Right lobe of liver (tissue), 4 donors: ENCODE data around the gene ZNF511.

ENCODE experiments used
- CTCF ChIP-seq, 4 donors: fragments of 200-600 bp in 3 of 4; fragments of 450-650 bp in 1 of 4; IDR thresholded peaks; one replicate each; pipeline versions ENCODE4 v1.5.1 to v1.8.0; 2016 to 2022; ENCODE audit warnings: antibody characterized with exemption in 4 of 4, mild to moderate bottlenecking in 2 of 4
- POLR2A ChIP-seq: fragments of 450-650 bp; IDR thresholded peaks from one replicate; pipeline ENCODE4 v1.6.1; 2017; ENCODE audit warnings: antibody characterized with exemption, mild to moderate bottlenecking
- donor health status: DM: no; HTN: no; CAD: no.
- donor health status: DM: no; HTN: no; CAD: no.
- donor health status: DM: no; HTN: yes; CAD: no.

DNA sequence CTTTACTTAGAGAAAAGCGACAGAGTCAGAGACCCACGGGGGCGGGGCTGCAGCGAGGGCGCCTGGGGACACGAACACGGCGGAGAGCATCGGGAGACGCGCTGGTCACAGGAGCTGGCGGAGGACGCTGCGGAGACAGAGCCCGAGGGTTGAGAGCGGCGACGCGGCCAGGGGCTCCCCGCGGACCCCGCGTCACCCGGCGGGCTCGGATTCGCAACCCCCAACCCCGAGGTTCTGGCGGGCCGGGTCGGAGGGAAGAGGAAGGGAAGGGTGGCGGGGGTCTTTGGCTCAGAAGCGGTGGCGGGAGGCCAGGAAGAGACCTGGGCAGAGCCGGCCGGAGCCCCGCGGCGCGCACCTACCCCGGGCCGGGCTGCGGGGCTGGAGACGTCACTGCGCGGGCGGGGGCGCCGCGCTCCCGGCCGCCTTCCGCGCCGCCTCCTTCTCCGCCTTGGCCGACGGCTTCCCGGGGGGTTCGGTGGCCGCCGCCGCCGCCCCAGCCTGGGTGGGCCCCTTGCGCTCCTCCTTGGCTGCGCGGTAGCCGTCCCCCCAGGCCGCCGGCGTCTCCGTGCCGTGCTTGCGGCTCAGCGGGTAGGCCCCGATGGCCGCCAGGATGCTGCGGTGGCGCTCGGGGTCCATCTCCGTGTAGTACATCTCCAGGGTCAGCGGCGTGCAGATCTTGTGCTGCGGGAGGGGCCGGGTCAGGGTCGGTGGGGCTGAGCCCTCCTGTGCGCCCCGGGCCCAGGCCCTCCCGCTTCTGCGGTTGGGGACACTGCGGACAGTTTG is 16.9 kb downstream of the ZNF511 start:
- no peak for TF ChIP-seq CTCF (IDR thresholded peaks at IDR 0.05)
- no peak for TF ChIP-seq POLR2A
